Breast epithelium (tissue), 3 donors: Measurements from ENCODE around the gene RAI1.

Experiments
- POLR2A ChIP-seq: fragments of 450-650 bp; IDR thresholded peaks from one replicate; pipeline ENCODE4 v1.6.1; 2016; ENCODE audit warnings: antibody characterized with exemption, mild to moderate bottlenecking, moderate library complexity
- POLR2AphosphoS5 ChIP-seq, 3 donors: sonication (generic); formaldehyde crosslinking; IDR thresholded peaks; one replicate each; pipeline ENCODE4 v1.6.1; 2017; ENCODE audit warnings: antibody characterized with exemption in 3 of 3
- TF ChIP-seq, protein P1 (sequence below), 3 donors: fragments of 450-650 bp; IDR thresholded peaks; one replicate each; pipeline ENCODE4 v1.5.1; 2016 to 2017; ENCODE audit warnings: antibody characterized with exemption in 3 of 3, mild to moderate bottlenecking in 3 of 3, moderate library complexity in 3 of 3

DNA sequence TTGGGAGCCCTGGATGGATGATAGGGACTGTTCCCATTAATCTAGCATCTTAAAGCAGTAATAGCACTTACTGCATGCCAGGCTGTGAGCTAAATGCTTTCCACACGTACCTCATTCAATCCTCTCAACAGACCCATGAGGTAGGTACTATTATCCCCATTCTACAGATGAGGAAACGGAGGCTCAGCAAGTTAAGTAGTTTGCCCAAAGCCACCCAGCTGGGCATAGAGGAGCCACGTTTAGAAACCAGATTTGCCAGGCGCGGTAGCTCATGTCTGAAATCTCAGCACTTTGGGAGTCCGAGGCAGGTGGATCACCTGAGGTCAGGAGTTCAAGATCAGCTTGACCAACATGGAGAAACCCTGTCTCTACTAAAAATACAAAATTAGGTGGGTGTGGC is 2.0 kb upstream of the RAI1 start:
- TF ChIP-seq, protein P1, sequence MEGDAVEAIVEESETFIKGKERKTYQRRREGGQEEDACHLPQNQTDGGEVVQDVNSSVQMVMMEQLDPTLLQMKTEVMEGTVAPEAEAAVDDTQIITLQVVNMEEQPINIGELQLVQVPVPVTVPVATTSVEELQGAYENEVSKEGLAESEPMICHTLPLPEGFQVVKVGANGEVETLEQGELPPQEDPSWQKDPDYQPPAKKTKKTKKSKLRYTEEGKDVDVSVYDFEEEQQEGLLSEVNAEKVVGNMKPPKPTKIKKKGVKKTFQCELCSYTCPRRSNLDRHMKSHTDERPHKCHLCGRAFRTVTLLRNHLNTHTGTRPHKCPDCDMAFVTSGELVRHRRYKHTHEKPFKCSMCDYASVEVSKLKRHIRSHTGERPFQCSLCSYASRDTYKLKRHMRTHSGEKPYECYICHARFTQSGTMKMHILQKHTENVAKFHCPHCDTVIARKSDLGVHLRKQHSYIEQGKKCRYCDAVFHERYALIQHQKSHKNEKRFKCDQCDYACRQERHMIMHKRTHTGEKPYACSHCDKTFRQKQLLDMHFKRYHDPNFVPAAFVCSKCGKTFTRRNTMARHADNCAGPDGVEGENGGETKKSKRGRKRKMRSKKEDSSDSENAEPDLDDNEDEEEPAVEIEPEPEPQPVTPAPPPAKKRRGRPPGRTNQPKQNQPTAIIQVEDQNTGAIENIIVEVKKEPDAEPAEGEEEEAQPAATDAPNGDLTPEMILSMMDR (IDR thresholded peaks at IDR 0.05): no peak
- TF ChIP-seq POLR2A (no peak), POLR2AphosphoS5 (IDR thresholded peaks at IDR 0.05) (no peak)
